HG02763 (cell line): ENCODE results near the gene RNU1-3.
"Not testable (repeated sequence)": the region's sequence is repeated elsewhere in the genome, so short reads cannot be mapped to it uniquely, and the experiment has no call there.

Source experiments
- ATAC-seq: cut with Tn5 transposase; IDR thresholded peaks from one replicate; pipeline ENCODE4 v1.9.1; 2021; ENCODE audit warnings: mild to moderate bottlenecking, moderate library complexity; ENCODE audit not compliant: unreplicated experiment

Gene RNU1-3

GRCh38 chr1:16696507-16697150, 29.9 kb upstream of the RNU1-3 start:
- ATAC-seq, result not testable (repeated sequence)

DNA sequence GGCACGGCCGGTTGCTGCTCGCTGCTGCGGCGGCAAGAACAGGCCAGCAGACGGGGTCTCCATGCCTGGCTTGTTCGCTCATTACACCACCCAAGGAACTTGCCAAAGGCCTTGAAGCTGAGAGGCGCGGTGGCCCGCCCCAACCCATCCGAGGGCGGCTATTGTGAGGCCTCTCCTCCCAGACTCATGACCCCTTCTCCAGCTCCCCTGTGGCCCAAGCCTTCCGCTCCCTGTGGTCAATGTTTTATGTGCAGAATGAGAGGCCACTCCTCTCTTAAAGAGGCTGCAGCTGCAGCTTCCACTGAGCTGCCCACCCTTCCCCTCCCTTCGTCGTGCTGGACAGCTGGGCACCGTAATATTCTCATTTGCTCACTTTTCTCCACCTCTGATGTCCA, 27.6 kb upstream of the RNU1-3 start:
- not testable (repeated sequence) for ATAC-seq

DNA sequence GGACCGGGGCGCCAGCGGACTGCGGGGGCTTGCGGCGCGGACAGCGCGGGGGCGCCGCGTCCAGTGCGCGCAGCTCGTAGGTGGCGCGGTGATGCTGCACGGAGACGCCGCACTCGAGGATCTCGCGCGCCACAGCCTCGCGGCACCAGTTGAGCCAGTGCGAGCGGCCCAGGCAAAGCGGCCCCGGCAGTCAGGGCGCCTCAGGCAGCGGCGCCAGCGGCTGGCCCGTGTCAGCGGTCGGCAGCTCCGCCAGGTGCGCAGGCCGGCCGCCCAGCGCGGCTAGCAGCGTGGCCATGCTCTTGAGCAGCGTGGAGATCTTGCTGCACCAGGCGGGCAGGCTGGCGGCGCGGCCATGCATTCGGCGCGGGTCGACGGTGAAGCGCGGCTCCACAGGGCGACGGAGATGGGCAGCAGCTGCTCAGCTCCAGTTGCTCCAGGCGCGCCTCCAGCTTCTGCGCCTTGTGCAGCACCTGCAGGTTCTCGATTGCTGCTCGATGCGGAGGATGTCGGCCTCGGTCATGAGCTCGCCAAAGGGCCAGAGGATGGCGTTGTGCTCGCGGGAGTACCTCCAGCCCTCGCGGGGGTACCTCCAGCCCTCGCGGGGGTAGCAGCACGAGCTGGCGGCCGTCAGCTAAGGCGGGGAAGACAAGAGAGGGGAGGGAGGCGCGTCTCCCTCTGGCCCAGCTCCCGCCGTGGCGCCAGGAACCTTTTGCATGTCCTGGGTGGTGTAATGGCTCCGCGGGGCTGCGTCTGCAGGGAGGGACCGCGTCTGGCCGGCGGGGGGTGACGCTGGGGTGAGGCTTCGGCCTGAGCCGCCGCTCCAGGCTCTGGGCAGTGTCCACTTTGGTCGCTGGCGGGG, 26.9 kb upstream of the RNU1-3 start:
- not testable (repeated sequence) for ATAC-seq

- ATAC-seq, result not testable (repeated sequence)
Observed at GRCh38 chr1:16692717-16693448, 26.1 kb upstream of the RNU1-3 start.

- ATAC-seq, result not testable (repeated sequence)
Observed at GRCh38 chr1:16692283-16692682, 25.5 kb upstream of the RNU1-3 start.

DNA sequence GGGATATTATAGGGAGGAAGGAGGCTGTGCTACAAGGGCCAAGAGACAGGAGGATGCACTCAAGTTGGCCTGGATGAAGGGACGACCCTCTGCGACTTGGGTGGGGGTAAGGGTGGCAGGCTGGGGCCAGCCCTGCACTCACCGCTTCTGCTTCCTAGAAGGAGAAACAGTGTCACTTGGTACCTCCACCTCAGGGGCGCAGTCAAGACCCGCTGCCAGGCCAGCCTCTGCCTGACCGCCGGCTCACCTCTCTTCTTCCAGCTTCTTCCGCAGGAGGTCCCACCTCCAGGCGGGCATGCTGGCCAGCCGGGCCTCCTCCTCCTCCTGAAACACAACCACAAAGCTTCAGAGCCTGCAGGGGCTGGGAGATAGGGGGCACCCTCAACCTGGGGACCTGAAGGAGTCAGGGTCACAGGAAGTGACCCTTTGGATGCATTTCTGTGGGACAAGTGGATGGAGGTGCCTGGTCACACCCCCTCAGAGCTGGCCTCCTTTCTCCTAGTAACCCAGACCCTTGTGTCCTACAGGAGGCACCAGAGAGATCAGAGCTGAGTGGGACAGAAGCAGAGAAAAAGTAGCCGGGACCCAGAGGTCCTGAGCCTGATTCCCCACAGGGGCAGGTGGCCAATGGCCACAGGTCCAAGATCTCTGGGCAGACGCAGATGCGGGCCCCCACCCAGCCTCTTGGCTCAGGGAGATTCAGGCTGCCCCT, 24.4 kb upstream of the RNU1-3 start:
- ATAC-seq, result not testable (repeated sequence)

DNA sequence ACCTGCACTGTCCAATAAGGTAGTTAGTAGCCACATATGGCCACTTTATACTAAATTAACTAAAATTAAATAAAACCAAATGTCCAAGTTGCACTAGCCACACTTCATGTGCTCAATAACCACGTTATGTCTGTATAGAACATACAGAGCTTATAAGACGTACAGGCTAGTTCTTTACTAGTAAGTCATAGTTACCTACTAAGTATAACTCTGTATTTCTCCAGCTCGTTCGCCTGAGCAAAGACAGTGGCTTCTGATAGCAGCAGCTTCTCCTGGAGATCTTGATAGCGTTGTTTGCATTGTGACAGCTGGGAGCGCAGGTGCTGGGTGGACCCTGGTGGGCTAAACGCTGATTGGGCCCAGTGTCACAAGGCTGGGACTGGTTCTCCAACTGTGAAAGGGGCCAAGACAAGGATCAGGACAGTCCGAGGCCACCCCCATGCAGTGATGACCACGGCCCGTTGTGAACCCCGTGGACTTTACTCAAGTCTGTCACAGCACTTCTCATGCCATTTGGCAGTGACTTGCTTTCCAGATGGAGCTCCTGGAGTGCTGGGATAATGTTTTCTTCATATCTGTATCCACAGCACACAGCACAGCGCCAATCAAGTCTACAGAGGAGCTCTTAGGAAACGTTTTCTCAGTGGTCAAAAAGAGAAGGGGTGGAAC, 20.5 kb upstream of the RNU1-3 start:
- ATAC-seq, result not testable (repeated sequence)

- not testable (repeated sequence) for ATAC-seq
Observed at GRCh38 chr1:16685445-16686371, 19.0 kb upstream of the RNU1-3 start.

DNA sequence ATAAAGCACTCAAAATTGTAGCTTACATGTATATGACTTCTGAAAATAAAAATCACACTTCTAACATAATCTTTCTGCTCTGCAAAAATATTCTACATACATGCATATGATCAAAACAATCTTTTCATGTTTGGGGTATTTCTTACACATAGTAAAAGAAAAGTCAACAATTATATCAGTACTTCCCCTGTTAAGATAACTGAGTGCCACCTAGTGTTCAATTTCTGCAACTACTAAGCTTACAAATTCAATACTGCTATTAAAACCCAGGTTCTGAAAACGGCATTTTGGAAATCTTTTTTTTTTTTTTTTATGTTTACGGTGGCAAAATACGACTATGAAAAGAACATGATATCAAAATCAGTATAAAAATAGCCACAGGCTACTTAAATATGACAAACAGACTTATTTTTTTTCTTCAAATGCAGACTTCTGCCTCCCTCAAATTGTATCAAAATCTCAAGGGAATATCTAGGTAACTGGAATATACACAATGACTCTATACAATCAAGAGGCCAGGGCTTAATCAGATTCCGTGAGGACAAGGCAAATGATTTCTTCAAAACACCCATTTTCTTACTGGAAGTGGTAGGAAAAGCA, 18.1 kb upstream of the RNU1-3 start:
- not testable (repeated sequence) for ATAC-seq

DNA sequence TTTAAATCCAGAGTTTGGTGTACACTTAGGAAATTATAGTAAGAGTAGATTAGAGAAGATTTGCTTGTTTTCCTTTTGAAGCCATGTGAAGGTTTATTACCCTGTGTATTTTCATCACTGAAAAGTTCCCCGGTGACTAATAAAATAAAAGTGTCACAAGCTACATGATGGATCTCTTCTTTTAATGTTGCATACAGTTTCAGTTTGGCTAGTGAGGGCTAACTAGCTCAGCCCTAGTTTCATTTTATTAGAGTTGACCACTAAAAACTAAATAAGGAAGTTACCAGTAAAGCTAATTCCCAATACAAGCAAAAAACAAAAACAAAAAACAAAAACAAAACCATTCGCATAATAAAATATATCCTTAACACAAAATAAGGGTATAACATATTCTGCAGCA, 17.4 kb upstream of the RNU1-3 start:
- not testable (repeated sequence) for ATAC-seq

DNA sequence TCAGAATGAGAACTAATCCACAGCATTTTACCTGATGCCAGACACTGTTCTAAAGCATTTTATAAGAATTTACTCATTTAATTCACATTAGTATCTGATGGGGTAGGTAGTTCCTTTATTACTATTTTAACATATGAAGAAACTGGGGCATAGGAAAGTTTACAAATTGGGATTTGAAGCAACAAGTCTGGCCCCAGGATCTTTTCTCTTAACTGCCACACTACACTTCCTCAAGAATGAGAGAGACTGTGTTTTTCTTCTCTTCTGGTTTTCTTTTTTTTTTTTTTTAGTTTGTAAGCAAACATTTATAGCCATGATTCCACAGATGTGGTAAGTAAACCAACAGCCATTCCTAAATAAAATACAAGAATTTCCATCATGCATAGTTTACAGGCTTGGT, 16.1 kb upstream of the RNU1-3 start:
- ATAC-seq, result not testable (repeated sequence)

DNA sequence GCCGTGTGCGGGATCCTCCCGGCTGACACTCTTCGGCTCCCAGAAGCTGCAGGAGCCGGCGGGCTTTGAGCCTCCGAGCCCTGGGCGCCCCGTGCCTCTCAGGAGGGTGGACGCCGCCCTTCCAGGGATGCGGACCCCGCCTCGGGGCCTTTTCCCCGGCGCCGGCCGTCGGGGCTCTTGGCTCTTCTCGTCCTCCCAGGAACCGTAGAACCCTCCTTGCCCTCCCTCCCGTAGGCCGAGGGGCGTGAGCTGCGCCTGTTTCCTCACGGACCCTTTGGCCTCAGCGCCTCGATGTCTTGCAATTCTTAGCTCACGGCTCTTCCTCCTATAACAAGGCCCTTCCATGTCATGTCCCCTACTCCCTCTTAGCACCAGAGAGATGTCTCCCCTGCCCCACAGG, 13.6 kb upstream of the RNU1-3 start:
- not testable (repeated sequence) for ATAC-seq

GRCh38 chr1:16677552-16678431, 11.0 kb upstream of the RNU1-3 start:
- no peak for ATAC-seq

DNA sequence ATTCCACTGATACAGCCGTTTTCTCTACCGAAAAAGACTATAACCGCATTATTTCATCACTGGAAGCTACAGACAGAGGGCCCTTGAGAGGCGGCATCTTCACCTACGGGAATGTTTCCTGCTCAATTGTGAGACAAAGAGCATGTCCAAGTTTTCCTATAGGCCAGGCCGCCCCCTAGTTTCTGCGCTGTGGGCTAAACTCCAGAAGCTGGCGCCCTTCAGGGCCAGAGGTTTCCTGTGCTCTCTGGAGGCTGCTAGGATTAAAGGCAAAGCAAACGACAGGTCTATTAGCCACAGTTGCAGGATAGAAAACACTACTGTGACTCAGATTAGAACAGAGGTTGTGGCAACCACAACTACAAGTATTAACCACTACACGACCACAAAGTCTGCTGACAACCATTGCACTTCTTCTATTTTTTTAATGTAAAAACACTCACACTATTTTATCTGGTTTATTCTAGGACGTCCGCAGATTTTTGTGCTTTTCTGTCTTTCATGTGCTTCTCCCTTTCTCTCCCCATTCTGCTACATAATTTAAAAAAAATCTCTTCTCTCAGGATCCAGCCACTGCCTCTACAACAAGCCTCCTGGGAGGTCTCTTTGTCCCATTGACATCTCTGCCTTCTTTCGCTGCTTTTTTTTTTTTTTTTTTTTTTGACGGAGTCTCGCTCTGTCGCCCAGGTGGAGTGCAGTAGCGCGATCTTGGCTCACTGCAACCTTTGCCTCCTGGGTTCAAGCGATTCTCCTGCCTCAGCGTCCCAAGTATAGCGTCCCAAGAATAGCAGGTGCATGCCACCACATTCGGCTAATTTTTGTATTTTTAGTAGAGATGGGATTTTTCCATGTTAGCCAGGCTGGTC, 10.1 kb upstream of the RNU1-3 start:
- not testable (repeated sequence) for ATAC-seq

GRCh38 chr1:16675118-16675510, 8.4 kb upstream of the RNU1-3 start:
- not testable (repeated sequence) for ATAC-seq

- not testable (repeated sequence) for ATAC-seq
Observed at GRCh38 chr1:16673976-16674375, 7.2 kb upstream of the RNU1-3 start.

DNA sequence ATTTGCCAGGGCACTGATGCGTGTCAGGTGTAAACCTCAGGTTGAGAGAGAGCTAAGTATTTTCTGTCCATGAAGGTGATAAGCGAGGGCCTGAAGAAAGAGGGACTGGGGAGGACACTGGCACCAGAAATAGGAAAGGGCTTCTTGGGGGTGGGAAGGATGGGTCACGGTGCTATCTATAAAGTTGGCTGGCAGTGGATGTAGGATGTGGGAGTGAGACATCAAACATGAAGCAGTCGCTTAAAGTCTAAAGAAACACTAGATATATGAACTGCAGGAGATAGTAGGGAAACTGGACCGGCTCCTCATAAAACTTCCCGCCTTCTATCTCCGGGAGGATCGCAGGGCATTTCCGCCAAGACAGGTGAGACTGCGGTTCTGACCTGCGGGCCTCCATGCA, 912 bp downstream of the RNU1-3 start:
- not testable (repeated sequence) for ATAC-seq
